PC-3 (cell line): ENCODE measurements around the gene RAB44.

ENCODE experiments used
- EZH2 ChIP-seq: fragments of 300-600 bp; sonication (generic); IDR thresholded peaks from one replicate; pipeline ENCODE4 v1.6.1; 2017; ENCODE audit warnings: antibody characterized with exemption, mild to moderate bottlenecking, low read length; ENCODE audit not compliant: unreplicated experiment
- EZH2phosphoT487 ChIP-seq: fragments of 300-600 bp; sonication (generic); IDR thresholded peaks from 2 replicates; pipeline ENCODE4 v1.6.1; 2018; ENCODE audit warnings: mild to moderate bottlenecking, antibody characterized with exemption, low read length, borderline replicate concordance
- TF ChIP-seq, protein P1 (sequence below): fragments of 300-600 bp; sonication (generic); conservative IDR thresholded peaks from 2 replicates; pipeline ENCODE4 v1.5.1; 2017; ENCODE audit warnings: antibody characterized with exemption, low read depth, mild to moderate bottlenecking, low read length

DNA sequence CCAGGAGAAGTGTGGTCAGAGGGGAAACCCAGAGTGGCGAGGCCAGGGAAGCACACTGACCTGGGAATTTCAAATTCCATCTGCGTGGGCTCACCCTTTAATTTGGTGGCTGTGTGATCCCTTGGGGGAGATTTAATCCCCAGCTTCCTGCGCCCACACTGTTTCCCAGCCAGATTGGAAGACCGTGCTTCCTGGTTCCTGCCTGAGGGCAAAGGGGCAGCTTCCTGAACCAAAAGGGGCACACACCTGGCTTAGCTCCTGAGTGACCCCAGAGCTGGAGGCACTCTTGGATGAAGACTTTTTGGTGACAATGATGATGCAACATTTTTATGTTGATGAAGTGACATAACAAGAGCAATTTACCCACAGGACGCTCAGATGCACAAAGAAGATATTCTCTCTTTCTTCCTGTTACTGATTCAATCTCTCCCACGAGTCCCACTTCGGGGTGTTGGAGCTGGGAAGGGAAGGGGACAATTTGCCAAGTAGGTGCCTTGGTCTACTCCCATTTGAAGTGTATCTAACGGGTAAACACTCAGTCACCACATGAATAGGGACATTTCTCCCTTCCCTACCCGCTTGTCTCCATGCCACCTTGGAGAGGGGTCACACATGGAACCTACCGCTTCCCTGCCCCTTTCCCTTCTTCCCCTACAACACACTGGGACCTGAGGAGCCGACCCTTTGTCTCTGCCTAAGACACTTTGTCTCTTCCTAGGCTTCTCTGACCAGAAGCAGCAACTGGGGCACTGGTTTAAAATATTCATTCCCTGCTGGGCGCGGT, 47.7 kb upstream of the RAB44 start:
- TF ChIP-seq, protein P1, sequence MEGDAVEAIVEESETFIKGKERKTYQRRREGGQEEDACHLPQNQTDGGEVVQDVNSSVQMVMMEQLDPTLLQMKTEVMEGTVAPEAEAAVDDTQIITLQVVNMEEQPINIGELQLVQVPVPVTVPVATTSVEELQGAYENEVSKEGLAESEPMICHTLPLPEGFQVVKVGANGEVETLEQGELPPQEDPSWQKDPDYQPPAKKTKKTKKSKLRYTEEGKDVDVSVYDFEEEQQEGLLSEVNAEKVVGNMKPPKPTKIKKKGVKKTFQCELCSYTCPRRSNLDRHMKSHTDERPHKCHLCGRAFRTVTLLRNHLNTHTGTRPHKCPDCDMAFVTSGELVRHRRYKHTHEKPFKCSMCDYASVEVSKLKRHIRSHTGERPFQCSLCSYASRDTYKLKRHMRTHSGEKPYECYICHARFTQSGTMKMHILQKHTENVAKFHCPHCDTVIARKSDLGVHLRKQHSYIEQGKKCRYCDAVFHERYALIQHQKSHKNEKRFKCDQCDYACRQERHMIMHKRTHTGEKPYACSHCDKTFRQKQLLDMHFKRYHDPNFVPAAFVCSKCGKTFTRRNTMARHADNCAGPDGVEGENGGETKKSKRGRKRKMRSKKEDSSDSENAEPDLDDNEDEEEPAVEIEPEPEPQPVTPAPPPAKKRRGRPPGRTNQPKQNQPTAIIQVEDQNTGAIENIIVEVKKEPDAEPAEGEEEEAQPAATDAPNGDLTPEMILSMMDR = no peak
- TF ChIP-seq EZH2phosphoT487 (no peak), EZH2 (no peak)
